Common myeloid progenitor, CD34-positive (primary cell): Measurements from ENCODE around the gene ZNF433.

Experiments used
- CTCF ChIA-PET: fragments of 350-600 bp; sonication (Branson Sonifier 250); formaldehyde crosslinking; loops from one replicate; lab custom pipeline; 2021; ENCODE audit warnings: antibody characterized with exemption; lab: Charles Lee
- POLR2A ChIA-PET: fragments of 350-600 bp; sonication (Branson Sonifier 250); formaldehyde crosslinking; loops from one replicate; lab custom pipeline; 2021; ENCODE audit warnings: antibody characterized with exemption; lab: Charles Lee
- DNase-seq, 3 donors: peaks; one replicate each; pipeline versions ENCODE4 v3.0.0 to v3.0.0-alpha.2; 2013
- H3K27ac ChIP-seq, 2 experiments: 1 replicate in 1 of 2; 2 replicates in 1 of 2; pipeline ENCODE4 v1.7.0; 2013; ENCODE audit warnings: inconsistent platforms in 2 of 2, low read length in 2 of 2, mild to moderate bottlenecking in 2 of 2, low read depth in 1 of 2, moderate library complexity in 1 of 2; ENCODE audit not compliant: severe bottlenecking in 2 of 2, insufficient read depth in 1 of 2, poor library complexity in 1 of 2
- H3K27me3 ChIP-seq, 5 experiments: replicated peaks in 2 of 5; 1 replicate in 3 of 5; 2 replicates in 2 of 5; pipeline versions ENCODE4 v1.6.1 to v1.7.0; 2013; ENCODE audit warnings: low read length in 4 of 5, mild to moderate bottlenecking in 2 of 5, moderate library complexity in 2 of 5, inconsistent platforms in 1 of 5; ENCODE audit not compliant: insufficient read depth in 5 of 5, control insufficient read depth in 4 of 5
- H3K36me3 ChIP-seq, 4 experiments: 1 replicate in 2 of 4; 2 replicates in 2 of 4; pipeline versions ENCODE4 v1.6.1 to v1.7.0; 2013; ENCODE audit warnings: low read length in 3 of 4, control low read depth in 1 of 4, mild to moderate bottlenecking in 1 of 4; ENCODE audit not compliant: control insufficient read depth in 4 of 4, insufficient read depth in 4 of 4
- H3K4me1 ChIP-seq, 4 experiments: 1 replicate in 3 of 4; 2 replicates in 1 of 4; pipeline versions ENCODE4 v1.6.1 to v1.7.1; 2013; ENCODE audit warnings: low read length in 3 of 4, mild to moderate bottlenecking in 3 of 4, control low read depth in 1 of 4, inconsistent platforms in 1 of 4, moderate library complexity in 1 of 4; ENCODE audit not compliant: control insufficient read depth in 4 of 4, insufficient read depth in 4 of 4; ENCODE audit errors: control extremely low read depth in 1 of 4
- H3K4me3 ChIP-seq, 7 experiments: 1 replicate in 4 of 7; 2 replicates in 3 of 7; pipeline versions ENCODE4 v1.5.1 to v1.7.0; 2013; ENCODE audit warnings: mild to moderate bottlenecking in 7 of 7, low read length in 6 of 7, moderate library complexity in 6 of 7, inconsistent platforms in 2 of 7, low read depth in 2 of 7, control low read depth in 1 of 7; ENCODE audit not compliant: insufficient read depth in 4 of 7, control insufficient read depth in 1 of 7; ENCODE audit errors: extremely low read depth in 1 of 7
- H3K9me3 ChIP-seq, 5 experiments: 1 replicate in 4 of 5; 2 replicates in 1 of 5; pipeline versions ENCODE4 v1.6.1 to v1.7.1; 2013; ENCODE audit warnings: low read length in 4 of 5, mild to moderate bottlenecking in 2 of 5, inconsistent platforms in 1 of 5, low read depth in 1 of 5, moderate library complexity in 1 of 5; ENCODE audit not compliant: control insufficient read depth in 4 of 5, insufficient read depth in 2 of 5; ENCODE audit errors: control extremely low read depth in 1 of 5
- WGBS: methylation state at CpG from one replicate; pipeline ENCODE4 v1.1.5; 2013; ENCODE audit not compliant: insufficient coverage; 5-methylcytosine and 5-hydroxymethylcytosine counted together

ZNF433 gene

GRCh38 chr19:12055784-12056183, 20.3 kb upstream of the ZNF433 start:
- CTCF ChIA-PET, result interaction anchor here (0.7 to 2.2 kb wide), 2 partner anchors 11 to 86 kb away, joined by 3 to 7 read pairs; no protein-coding TSS in a partner anchor
- Histone ChIP-seq H3K4me1 (peaks cover 0 to 18% (median 16%) of the 10 kb centered on the region in 4 experiments), H3K4me3 (no peak overlapping the region), H3K27ac (no peak overlapping the region), H3K9me3 (no peaks in the 10 kb centered on the region), H3K36me3 (no peaks in the 10 kb centered on the region), H3K27me3 (peaks cover 0 to 2% (median 0%) of the 10 kb centered on the region in 5 experiments)
- WGBS, result 94% methylated on average over 4 of the region's 5 CpGs
- POLR2A ChIA-PET, result no interaction called here
- no peak for DNase-seq

GRCh38 chr19:12052497-12053169, 17.2 kb upstream of the ZNF433 start, which contains the start of gene ZNF878:
ZNF878 (minus strand) TSS chr19:12052961; CDS start chr19:12052801, 160 bp downstream.
- H3K36me3 ChIP-seq, result no peaks in the 10 kb centered on the region
- H3K4me3 ChIP-seq, result peak within 1 kb of the TSS; percentile 56 to 89 (median 81)
- peaks cover 0 to 2% (median 0%) of the 10 kb centered on the region in 5 experiments for H3K27me3 ChIP-seq
- H3K27ac ChIP-seq, result no peak within 1 kb of the TSS
- peaks cover 0 to 16% (median 14%) of the 10 kb centered on the region in 4 experiments for H3K4me1 ChIP-seq
- DNase-seq, result peak; percentile 75 to 87 (median 85)
- CTCF ChIA-PET, result interaction anchor here (0.8 to 1.5 kb wide), 5 partner anchors 18 to 255 kb away, joined by 3 to 5 read pairs (median 3); no protein-coding TSS in a partner anchor
- 0% methylated on average over 38 of the region's 46 CpGs for WGBS
- POLR2A ChIA-PET, result interaction anchor here (0.6 to 1.0 kb wide), 3 partner anchors 17 to 203 kb away, joined by 3 read pairs; partner anchors contain the start of gene ZNF433
- peaks cover 0 to 7% (median 0%) of the 10 kb centered on the region in 5 experiments for H3K9me3 ChIP-seq

GRCh38 chr19:12052091-12052496, 16.6 kb upstream of the ZNF433 start:
- Histone ChIP-seq H3K4me3 (peak overlapping the region; percentile 56 to 89 (median 81)), H3K36me3 (no peaks in the 10 kb centered on the region), H3K9me3 (peaks cover 0 to 12% (median 0%) of the 10 kb centered on the region in 5 experiments), H3K4me1 (peaks cover 0 to 16% (median 14%) of the 10 kb centered on the region in 4 experiments), H3K27me3 (peaks cover 0 to 2% (median 0%) of the 10 kb centered on the region in 5 experiments), H3K27ac (no peak overlapping the region)
- DNase-seq, result peak in 2 of 3 donors; percentile 58
- 0% methylated on average over 14 of the region's 14 CpGs for WGBS
- ChIA-PET POLR2A (interaction anchor here (0.6 to 1.0 kb wide), 3 partner anchors 16 to 203 kb away, joined by 3 read pairs; partner anchors contain the start of gene ZNF433), CTCF (interaction anchor here (0.8 to 1.5 kb wide), 7 partner anchors 18 to 254 kb away, joined by 3 to 5 read pairs (median 3); partner anchors contain the start of gene ZNF20)

- Histone ChIP-seq H3K4me3 (no peak overlapping the region), H3K9me3 (peaks cover 8 to 50% (median 18%) of the 10 kb centered on the region in 5 experiments), H3K4me1 (peaks cover 0 to 13% (median 11%) of the 10 kb centered on the region in 4 experiments), H3K36me3 (peaks cover 0 to 31% (median 11%) of the 10 kb centered on the region in 4 experiments), H3K27ac (no peak overlapping the region), H3K27me3 (no peaks in the 10 kb centered on the region)
- ChIA-PET POLR2A (no interaction called here), CTCF (interaction anchor here (0.9 kb wide), 1 partner anchor 11 kb away, joined by 5 read pairs; no protein-coding TSS in a partner anchor)
- 100% methylated on average over 2 of the region's 2 CpGs for WGBS
- DNase-seq, result no peak
Measured at GRCh38 chr19:12047868-12048267, 12.4 kb upstream of the ZNF433 start.

GRCh38 chr19:12043752-12044422, 8.4 kb upstream of the ZNF433 start:
- Histone ChIP-seq H3K27ac (no peak overlapping the region), H3K36me3 (peaks cover 0 to 31% (median 11%) of the 10 kb centered on the region in 4 experiments), H3K27me3 (no peaks in the 10 kb centered on the region), H3K9me3 (peaks cover 11 to 55% (median 27%) of the 10 kb centered on the region in 5 experiments), H3K4me1 (no peaks in the 10 kb centered on the region), H3K4me3 (peak overlapping the region in 1 of 7 experiments; percentile 7)
- 83% methylated on average over 1 of the region's 5 CpGs for WGBS
- peak in 1 of 3 donors; percentile 41 for DNase-seq
- ChIA-PET CTCF (interaction anchor here (0.6 to 1.0 kb wide), 3 partner anchors 16 to 98 kb away, joined by 3 read pairs; no protein-coding TSS in a partner anchor), POLR2A (interaction anchor here (0.7 kb wide), 1 partner anchor 11 kb away, joined by 3 read pairs; no protein-coding TSS in a partner anchor)

DNA sequence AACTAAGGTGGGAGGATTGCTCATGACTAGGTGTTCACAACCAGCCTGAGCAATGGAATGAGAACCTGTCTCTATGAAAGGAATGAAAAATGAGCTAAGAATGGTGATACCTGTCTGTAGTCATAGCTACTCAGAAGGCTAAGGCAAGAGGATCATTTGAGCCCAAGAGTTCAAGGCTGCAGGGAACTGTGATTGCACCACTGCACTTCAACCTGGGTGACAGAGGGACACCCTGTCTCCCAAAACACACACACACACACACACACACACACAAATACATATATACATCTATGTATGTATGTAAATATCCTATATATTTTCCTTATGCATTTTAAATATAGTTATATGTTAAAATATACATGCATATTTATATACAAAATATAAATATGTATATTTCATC, 7.4 kb upstream of the ZNF433 start:
- CTCF ChIA-PET, result interaction anchor here (0.7 to 1.0 kb wide), 2 partner anchors 99 to 119 kb away, joined by 3 read pairs; no protein-coding TSS in a partner anchor
- Histone ChIP-seq H3K36me3 (peaks cover 0 to 31% (median 11%) of the 10 kb centered on the region in 4 experiments), H3K27ac (no peak overlapping the region), H3K4me3 (no peak overlapping the region), H3K27me3 (no peaks in the 10 kb centered on the region), H3K4me1 (no peaks in the 10 kb centered on the region), H3K9me3 (peaks cover 11 to 50% (median 27%) of the 10 kb centered on the region in 5 experiments)
- POLR2A ChIA-PET, result no interaction called here
- no peak for DNase-seq
